NK-92 (cell line): ENCODE data around the gene C5orf24.

Experiments used
- DNase-seq: peaks from one replicate; lab custom pipeline; 2025; ENCODE audit not compliant: unreplicated experiment; lab: John Stamatoyannopoulos, UW

Gene C5orf24

DNA sequence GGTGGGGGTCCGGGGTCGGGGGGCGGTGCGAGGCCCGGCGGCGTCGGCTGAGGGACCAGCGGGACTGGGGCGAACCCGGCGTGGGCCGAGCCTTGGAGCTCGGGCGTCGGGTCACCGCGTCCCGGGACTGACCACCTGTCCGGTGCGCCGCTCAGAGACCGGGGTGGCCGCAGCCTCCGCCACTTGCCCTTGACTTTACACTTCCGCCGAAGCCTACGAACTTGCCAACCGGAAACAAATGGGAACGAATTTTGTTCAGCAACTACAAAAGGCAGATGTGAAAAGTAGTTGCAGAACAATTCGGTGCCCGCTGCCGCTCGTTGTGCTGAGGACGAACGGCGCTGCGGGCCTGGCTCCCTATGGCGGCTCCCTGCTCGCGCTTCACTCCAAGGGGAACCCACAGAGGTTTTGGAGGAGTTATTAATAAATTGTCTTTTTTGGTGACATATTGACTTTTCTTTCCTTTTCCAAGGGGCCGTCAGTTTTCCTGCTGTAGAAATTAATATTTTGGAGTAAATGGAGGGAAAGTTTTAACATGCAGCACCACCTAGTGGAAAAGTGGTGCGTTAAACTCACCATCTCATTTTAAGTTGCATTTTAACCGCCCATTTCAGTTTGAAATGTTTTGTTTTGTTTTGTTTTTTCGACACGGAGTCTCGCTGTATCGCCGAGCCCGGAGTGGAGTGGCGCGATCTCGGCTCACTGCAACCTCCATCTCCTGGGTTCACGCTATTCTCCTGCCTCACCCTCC, 59.7 kb downstream of the C5orf24 start:
- DNase-seq: no peak

GRCh38 chr5:134906811-134907210, 61.0 kb downstream of the C5orf24 start:
- DNase-seq: no peak
